HG03558 (cell line): ENCODE results near the gene RANBP1.
"Not testable (repeated sequence)": the region's sequence is repeated elsewhere in the genome, so short reads cannot be mapped to it uniquely, and the experiment has no call there.

Experiments
- ATAC-seq: cut with Tn5 transposase; IDR thresholded peaks from one replicate; pipeline ENCODE4 v1.9.1; 2021; ENCODE audit warnings: moderate number of reproducible peaks; ENCODE audit not compliant: unreplicated experiment; ENCODE audit errors: extremely low read depth

Gene RANBP1

DNA sequence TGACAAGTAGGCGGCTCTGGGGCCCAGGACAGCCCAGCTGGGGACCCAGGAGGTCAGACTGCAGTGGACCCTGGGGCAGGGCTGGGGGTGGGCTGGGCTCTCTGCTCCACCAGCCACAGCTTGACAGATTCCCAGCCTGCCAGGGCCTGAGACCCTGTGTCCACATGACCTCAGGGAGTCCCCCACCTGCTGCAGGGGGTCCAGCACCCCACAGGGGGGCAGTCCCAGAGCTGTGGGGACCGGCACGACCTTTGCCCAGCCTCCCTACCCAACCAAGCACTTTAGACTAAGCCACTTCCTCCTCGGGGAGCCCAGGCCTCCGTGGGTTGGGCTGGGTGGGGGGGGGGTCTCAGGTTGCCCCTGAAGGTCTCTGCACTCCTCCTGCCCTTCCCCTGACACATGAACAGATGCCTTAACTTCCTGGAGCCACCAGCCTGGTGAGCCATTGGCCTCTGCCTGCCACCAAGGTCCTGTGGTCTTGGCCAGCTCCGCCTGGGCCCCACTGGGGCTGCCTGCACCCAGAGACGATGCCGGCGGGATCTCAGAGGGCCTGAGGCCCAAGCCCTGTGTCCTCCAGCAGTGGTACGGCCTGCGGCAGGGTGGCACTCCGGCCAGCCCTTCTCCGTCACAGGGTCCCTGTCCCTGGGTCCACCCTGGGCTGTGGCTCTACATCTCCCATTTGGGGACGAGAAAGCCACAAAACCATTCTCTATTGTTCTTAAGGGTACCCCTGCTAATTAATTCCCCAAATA is 31.5 kb downstream of the RANBP1 start:
- no peak for ATAC-seq

DNA sequence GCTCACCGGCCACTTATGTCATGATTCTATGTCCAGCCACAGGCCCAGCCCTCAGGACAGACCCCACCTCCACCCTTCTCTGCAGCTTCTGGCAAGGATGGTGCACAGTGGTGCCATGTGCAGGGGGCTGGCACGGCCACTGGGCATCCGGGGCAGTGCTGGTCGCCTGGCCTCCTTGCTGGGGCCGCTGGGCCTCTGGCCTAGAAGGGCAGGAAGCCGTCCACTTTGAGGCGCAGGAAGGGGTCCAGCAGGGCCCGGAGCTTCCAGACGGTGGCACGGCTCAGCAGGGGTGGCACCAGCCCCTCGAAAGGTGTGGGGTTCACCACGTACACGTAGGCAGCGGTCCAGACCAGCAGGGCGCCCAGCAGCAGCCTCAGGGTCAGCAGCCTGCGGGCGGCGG is 32.5 kb downstream of the RANBP1 start:
- no peak for ATAC-seq

DNA sequence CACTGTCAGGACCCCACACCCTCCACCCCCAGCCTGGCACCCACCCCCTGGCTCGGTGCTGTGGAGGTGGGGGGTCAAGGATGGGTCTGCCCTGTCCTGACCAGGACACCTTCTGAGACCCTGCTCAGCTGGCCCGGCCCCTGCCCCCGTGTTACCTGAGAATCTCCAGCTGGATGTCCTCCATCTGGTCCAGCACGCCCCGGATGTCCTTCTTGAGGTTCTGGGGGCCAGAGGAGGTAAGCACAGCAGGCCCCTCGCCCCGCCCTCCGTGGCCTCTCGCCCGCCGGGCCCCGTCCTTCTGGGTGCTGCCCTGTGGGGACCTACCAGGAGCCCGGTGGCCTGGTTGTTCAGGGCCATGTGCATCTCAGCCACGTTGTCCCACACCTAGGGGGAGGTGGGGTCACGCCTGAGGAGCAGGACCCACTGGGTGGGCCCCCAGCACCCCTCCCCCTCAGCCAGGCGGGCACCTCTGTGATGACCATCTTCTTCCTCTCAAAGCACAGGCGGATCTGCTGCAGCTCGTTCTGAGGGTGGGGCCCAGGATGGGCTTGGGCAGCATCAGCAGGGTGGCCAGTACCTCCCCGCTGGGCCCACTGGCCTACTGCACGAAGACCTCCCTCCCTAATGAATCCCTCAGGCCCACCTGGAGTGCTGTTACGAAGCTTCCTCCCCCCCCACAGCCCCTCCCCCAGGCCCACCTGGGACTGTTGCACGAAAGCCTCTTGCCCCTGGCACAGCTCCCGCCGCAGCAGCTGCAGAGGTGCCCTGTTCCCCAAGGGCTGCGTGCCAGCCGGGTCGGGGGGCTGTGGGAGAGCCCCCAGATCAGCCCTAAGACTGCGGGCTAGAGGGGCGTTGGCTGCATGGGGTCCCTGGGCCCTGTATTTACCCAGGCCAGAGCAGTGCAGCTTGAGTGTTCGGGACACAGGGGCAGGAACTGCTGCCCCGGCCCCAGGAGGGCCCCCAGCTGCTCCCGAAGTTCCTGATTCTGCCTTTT is 33.6 kb downstream of the RANBP1 start:
- no peak for ATAC-seq

DNA sequence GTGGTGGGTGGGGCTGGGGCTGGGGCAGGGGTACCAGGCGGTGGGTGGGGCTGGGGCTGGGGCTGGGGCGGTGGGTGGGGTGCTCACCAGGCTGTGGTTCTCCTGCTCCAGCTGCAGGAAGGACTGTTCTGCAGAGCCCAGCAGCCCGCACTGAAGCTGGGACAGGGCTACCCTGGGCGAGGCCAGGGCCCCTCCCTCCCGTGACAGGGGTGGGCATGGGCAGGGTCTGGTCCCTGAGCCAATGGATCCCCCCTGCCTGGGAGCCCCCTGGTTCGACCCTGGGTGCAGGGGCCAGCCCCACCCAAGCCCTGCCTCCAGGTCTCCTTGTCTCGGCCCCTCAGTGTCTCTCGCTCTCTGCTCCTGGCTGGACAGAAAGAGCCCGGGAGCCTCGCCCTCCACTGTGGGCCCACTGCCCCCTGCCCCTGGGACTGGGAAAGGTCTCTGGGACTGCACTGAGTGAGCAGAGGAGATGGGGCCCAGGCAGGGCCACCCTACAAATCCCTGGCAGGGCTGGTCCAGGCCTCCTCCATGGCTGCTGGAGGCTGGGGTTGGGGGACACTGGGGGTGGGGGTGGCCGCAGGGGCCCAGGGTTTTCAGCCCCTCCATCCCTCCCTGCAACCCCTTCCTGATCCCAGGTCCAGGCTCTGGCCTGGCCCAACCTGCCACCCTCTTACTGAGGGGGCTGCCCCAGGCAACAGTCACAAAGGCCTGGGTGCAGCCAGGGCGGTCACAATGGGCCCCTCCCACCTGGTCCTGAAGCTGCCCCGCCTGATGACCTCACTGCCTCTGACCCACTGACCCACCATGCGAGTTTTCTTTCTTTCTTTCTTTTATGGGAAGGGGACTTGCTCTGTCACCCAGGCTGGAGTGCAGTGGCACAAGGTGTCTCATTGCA is 34.7 kb downstream of the RANBP1 start, which contains the start of gene CCDC188:
Gene CCDC188, minus strand, starts transcription at position 675 of the 895 bp plus-strand sequence. Its CDS starts 69 bp downstream, at position 606.
- no peak for ATAC-seq

DNA sequence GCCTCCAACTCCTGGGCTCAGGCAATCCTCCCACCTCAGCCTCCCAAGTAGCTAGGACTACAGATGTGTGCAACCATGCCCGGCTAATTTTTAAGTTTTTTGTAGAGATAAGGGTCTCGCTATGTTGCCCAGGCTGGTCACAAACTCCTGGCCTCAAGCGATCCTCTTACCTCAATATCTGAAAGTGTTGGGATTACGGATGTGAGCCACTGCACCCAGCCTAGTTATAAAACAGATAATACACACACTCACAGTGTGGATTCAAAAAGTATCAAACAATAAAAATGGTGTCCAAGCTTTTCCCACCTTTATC is 35.3 kb downstream of the RANBP1 start:
- ATAC-seq, result no peak

DNA sequence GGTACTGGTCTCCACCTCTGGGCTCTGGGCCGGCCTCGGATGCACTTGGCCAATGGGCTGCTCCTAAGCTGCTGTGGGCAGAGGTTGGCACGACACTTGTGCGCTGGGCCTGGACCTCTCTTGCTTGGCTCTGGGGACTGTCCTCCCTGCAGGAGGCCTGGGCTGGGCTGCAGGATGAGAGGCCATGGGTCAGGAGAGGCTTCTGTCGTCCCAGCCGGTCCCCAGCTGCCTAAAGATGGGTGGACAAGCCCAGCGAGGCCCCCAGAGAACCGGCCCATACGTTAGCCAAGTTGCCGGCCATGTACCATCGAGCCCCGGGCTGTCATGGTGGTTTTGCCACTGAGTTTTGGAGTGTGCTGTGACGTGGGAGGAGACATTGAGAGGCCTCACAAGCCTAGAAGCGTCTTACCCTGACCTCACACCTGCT is 36.6 kb downstream of the RANBP1 start:
- ATAC-seq, result no peak

DNA sequence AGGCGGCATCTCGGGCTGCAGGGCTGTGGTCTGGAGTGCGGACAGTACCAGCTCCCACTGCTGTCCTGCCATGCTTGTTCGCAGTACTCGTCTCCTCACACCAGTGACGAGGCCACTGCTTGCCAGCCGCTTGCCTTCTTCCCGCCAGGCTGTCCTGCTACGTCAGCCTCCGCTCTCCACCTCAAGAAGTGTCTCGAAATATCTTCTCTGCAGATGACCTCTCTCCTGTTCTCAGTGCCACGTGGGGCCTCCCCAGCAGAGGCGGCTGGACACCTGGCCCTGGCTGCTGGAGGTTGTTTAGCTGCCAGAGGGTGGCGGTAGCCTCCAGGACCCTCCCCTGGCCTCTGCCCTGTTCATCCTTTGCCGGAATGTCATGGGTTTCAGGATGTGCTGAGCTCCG is 38.0 kb downstream of the RANBP1 start:
- no peak for ATAC-seq

DNA sequence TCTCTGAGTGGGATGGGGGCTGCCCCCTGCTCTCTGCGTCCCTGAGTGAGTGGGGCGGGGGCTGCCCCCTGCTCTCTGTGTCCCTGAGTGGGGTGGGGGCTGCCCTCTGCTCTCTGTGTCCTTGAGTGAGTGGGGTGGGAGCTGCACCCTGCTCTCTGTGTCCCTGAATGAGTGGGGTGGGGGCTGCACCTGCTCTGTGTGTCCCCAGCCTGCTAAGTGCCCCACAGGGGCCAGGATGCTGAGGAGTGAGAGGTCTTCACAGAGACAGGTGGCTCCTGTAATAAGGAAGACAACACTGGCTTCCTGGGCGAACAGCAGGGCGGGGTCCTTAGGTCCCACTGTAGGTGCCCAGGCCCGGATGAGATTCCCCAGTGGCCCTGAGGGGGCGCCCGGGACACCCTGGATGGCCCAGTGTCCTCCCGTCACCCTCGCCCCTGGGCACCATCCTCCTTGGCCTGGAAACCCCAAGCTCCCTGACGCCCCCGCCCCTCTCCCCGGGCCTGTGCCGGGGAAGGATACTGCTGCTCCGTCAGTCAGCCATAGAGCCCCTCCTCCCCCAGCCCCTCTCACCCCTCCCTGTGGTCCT is 38.8 kb downstream of the RANBP1 start:
- no peak for ATAC-seq

DNA sequence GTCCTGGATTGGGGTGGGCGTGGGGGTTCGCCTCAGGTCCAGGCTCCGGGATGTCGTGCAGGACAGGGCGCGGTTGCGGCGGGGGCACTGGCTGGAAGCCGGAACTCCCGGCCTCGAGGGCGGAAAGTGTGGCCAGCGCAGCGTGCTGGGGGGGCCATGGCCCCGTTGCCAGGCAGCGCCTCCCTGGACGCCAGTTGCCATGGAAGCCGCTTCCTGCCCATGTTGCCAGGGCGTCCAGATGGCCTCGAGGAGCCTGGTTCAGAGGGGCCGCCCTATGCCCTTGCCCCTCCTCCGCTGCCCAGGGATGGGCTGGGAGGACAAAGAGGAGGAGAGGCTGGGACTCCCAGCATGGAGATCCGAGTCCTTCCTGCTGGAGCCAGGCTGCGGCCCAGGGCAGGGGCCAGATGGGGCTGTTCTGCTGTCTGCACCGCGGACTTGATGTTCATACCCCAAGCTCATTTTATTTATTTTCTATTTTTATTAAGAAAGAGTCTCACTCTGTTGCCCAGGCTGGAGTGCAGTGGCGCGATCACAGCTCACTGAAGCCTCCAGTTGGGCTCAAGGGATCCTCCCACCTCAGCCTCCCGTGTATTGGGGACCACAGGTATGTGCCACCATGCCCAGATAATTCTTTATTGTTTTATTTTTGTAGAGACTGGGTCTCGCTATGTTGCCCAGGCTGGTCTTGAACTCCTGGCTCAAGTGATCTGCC is 39.6 kb downstream of the RANBP1 start:
- no peak for ATAC-seq

DNA sequence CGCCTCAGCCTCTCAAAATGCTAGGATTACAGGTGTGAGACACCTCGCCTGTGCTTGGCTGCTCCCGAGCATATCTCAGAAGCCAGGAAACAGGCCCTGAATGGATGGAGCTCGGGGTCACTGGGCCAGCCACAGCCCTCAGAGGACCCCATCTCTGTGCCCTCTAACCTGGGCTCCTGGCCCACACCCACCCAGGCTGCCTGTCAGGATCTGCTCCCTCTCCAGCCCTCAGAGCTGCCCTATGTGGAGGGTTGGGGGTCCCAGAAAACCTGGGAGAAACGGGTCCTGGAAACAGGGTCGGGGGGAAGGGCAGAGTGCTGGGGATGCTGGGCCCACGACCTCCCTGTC is 40.1 kb downstream of the RANBP1 start:
- no peak for ATAC-seq

DNA sequence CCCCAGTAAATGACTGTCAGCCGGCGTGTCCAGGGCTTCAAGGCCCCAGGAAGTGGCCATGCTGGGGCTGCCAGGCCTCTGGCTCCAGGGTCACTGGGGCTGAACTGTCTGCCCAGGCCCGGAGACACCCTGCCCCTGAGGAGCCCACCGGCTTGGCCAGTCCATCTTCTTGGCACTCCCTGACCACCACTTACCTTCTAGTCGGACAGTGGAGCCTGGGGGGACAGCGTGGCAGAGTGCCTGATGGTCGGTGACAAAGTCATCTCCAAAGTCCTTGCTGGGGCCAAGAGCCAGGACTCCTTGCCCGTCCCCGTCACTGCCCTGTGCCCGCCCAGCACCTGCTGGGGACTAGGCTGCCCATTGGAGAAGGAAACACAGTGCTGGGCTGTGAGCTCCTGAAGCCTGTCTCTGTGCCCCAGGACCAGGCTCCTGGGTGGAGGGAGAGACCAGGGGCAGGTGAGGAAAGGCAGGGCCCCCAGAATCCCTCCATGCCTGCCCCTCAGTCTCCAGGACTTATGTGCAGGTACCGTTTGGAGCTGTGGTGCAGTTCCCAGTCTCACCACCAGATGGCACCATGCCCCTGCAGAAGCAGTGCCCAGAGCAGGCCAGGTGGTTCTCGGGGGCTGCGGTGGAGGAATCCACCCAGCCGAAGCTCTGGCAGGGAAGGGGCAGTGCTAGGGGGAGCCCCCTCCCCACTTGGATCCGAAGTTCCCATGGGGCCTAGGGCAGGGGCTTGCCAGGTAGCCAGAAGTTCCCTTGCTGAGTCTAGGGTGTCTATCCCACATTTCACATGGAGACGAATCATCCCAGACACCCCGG is 40.9 kb downstream of the RANBP1 start:
- ATAC-seq, result no peak

DNA sequence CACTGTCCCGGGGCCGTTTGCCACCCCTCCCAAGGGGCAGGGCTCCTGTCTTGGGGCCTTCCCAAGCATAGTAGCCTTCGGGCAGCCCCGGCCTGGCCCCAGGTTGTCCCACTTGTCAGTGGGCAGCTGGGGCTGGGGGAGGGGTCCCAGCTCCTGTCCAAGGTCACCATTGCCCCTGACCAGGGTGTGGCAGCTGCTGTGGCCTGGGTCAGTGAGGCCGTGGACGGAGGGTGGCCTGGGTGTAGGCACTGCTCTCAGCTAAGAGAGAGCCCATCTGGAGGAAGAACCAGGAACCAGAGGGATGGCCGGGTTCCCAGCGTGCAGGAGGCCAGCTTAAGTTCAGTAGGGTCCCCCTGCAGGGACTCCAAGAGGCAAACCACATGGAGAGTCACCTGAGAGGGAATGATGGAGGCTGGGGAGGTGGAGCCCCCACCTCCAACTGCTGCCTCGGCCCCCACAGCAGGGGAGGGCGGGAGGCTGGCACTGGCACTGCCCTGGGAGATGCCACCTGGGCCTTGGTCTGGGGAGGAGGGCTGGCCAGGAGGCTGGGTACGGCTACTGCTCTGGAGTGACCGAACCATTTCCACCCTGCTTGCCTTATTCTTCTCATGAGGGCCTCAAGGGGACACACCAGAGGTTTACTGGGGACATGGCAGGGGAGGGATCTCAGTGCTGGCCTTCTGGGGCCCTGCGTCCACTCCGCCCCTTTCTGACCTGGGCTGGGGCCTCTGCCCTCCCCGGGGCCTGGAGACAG is 41.7 kb downstream of the RANBP1 start:
- ATAC-seq, result no peak

DNA sequence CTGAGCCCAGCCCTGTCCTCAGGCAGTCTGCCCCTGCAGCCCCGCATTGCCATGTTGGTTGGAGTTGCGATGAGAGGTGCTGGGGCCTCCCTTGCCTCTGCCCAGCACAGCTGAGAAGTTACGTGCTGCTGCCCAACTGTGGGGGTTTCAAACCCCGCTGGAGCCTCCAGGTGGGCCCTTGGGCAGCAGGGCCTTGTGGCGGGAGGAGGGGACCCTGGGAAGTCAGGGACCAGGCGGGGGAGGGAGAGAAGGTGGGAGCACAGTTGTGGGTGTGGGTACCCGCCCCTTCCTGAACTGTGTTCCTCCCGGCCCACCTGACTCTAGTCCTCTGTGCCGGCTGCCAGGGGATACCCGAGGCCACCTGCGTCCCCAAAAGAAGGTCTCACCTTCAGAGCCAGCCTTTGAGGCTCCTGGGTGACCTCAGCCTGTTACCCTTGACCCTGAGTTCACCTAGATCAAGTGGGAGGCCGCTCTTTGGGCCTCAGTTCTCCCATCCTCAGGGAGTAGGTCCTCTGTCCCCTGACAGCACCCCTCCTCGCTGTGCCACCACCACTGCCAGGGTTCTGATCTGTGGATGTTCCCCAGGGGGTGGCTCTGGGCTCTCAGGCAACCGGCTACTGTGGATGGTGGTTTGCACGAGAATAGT is 42.6 kb downstream of the RANBP1 start:
- no peak for ATAC-seq

DNA sequence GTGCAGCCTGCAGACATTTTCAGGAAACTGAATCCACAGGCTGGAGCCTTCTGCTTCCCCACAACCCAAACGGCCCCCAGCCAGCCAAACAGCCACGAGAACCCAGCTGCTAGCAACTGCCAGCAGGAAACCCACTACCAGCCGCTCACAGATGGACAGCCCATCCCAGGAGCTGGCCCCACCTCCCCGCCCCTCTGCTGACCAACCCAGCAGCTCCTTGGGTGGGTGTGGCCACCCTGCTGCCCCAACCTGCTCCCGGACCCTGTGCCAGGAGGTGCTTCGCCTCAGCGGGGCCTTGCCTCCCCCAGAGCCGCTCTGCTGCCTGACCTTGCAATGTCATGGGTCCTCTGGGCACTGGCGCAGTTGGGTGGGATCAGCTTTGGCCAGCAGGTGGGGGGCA is 43.2 kb downstream of the RANBP1 start:
- ATAC-seq, result no peak

DNA sequence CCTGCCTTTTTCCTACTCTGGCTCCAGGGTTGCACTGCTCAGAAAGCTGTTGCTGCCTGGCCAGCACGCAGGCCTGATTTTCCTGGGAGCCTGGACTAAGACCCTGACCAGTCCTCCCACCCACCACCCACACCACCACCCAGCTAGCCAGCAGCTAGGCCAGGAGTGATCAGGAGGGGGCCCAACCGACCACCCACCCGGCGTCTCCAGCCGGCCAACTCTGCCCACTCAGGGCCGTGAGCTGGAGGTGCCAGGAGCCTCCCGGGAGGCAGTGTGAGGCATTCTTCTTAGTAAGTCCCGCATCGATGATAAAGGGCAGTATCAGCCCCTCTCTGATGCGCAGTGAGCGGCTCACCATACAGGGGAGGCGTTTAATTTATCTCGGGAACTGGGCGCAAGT is 43.6 kb downstream of the RANBP1 start:
- not testable (repeated sequence) for ATAC-seq

DNA sequence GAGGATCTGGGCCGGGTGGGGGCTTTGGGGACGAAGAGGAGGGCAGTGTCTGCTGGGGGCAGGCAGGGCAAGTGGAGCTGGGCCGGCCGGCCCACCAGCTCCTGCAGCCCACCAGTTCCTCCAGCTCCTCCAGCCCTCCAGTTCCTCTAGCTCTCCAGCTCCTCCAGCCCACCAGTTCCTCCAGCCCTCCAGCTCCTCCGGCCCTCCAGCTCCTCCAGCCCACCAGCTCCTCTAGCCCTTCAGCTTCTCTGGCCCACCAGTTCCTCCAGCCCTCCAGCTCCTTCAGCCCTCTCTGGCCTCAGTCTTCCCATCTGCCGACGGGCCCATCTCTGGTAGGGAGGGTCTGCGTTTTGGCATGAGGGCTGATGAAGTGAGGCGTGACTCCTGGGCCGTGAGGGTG is 44.1 kb downstream of the RANBP1 start:
- ATAC-seq, result no peak

DNA sequence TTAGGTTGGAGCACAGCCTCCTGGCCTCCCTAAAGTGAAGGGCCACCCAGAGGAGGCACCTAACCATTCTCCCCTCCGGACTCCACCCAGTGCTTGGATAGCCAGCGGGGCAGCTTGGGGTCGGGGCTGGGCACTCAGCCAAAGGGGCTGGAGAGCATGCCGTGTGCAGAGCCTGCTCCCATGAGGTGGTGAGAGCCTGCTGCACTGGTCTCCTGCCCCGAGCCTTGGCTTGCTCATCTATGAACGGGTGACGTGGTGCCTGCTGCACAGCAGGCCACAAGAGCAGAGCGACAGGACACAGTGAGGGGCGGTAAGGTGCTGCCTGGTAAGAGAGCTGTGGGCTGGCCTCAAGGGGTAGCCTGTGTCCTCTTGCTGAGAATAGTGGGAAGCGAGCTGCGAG is 49.0 kb downstream of the RANBP1 start:
- ATAC-seq, result no peak

DNA sequence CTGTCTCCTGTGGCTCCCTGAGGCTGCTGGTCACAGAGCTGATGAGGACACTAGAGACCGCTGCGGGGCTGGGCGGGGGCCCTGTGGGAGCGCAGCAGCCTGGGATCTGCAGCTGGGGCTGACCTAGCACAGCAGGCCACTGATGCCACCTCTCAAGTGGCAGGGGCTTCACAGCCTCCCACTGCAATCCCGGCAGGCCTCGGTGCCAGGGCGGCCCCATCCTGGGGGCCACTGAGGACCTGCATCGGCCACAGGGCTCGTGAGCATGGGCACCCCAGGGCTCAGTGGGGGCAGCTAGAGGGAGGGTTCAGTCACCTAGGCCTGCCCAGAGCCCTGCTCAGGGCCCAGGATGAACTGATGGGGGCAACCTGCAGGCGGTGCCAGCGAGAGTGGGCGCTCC is 49.5 kb downstream of the RANBP1 start:
- ATAC-seq, result no peak
